Measurements from ENCODE around the gene ARID5A.
"Not testable (repeated sequence)": the region's sequence is repeated elsewhere in the genome, so short reads cannot be mapped to it uniquely, and the experiment has no call there.

Gene ARID5A

GRCh38 chr2:96557421-96557820 lies 20.9 kb downstream of the ARID5A start:
- H3K27me3 ChIP-seq (ENCODE audit: control insufficient read depth, insufficient read depth, low read length, poor library complexity, severe bottlenecking); H3K36me3 ChIP-seq (ENCODE audit: control insufficient read depth, insufficient read depth, low read length); H3K4me3 ChIP-seq (ENCODE audit: insufficient read depth, low read depth, low read length); H3K9me3 ChIP-seq (ENCODE audit: control insufficient read depth, low read length); H3K4me1 ChIP-seq (ENCODE audit: control insufficient read depth, insufficient read depth, low read length); H3K27ac ChIP-seq (ENCODE audit: insufficient read depth, low read depth, low read length, poor library complexity, severe bottlenecking): not testable (repeated sequence)
- 93 to 97% methylated on average over 6 of the region's 6 CpGs for WGBS, 2 experiments

- Histone ChIP-seq H3K4me1 (ENCODE audit: control insufficient read depth, insufficient read depth, low read length) (no peaks in the 10 kb centered on the region), H3K9me3 (ENCODE audit: control insufficient read depth, low read length) (no peaks in the 10 kb centered on the region), H3K36me3 (ENCODE audit: control insufficient read depth, insufficient read depth, low read length) (no peaks in the 10 kb centered on the region), H3K27me3 (ENCODE audit: control insufficient read depth, insufficient read depth, low read length, poor library complexity, severe bottlenecking) (no peaks in the 10 kb centered on the region), H3K27ac (ENCODE audit: insufficient read depth, low read depth, low read length, poor library complexity, severe bottlenecking) (no peak overlapping the region), H3K4me3 (ENCODE audit: insufficient read depth, low read depth, low read length) (no peak overlapping the region)
- WGBS, 2 experiments = 92 to 94% methylated on average over 6 of the region's 6 CpGs
Observed at GRCh38 chr2:96558061-96558460, 21.5 kb downstream of the ARID5A start.

- H3K9me3 ChIP-seq (ENCODE audit: control insufficient read depth, low read length) = no peaks in the 10 kb centered on the region
- no peaks in the 10 kb centered on the region for H3K4me1 ChIP-seq (ENCODE audit: control insufficient read depth, insufficient read depth, low read length)
- WGBS, 2 experiments = 92 to 95% methylated on average over 7 to 8 of the region's 8 CpGs
- no peak overlapping the region for H3K4me3 ChIP-seq (ENCODE audit: insufficient read depth, low read depth, low read length)
- H3K27ac ChIP-seq (ENCODE audit: insufficient read depth, low read depth, low read length, poor library complexity, severe bottlenecking) = no peak overlapping the region
- no peaks in the 10 kb centered on the region for H3K27me3 ChIP-seq (ENCODE audit: control insufficient read depth, insufficient read depth, low read length, poor library complexity, severe bottlenecking)
- H3K36me3 ChIP-seq (ENCODE audit: control insufficient read depth, insufficient read depth, low read length) = no peaks in the 10 kb centered on the region
Observed at GRCh38 chr2:96558485-96558884, 21.9 kb downstream of the ARID5A start.

GRCh38 chr2:96564026-96564425 lies 27.5 kb downstream of the ARID5A start:
- Histone ChIP-seq H3K9me3 (ENCODE audit: control insufficient read depth, low read length) (no peaks in the 10 kb centered on the region), H3K4me3 (ENCODE audit: insufficient read depth, low read depth, low read length) (no peak overlapping the region), H3K27ac (ENCODE audit: insufficient read depth, low read depth, low read length, poor library complexity, severe bottlenecking) (no peak overlapping the region), H3K27me3 (ENCODE audit: control insufficient read depth, insufficient read depth, low read length, poor library complexity, severe bottlenecking) (no peaks in the 10 kb centered on the region), H3K4me1 (ENCODE audit: control insufficient read depth, insufficient read depth, low read length) (peaks cover 8% of the 10 kb centered on the region), H3K36me3 (ENCODE audit: control insufficient read depth, insufficient read depth, low read length) (no peaks in the 10 kb centered on the region)
- 81% methylated on average over 4 of the region's 4 CpGs for WGBS, 2 experiments

- 85 to 91% methylated on average over 3 of the region's 3 CpGs for WGBS, 2 experiments
- Histone ChIP-seq H3K36me3 (ENCODE audit: control insufficient read depth, insufficient read depth, low read length) (no peaks in the 10 kb centered on the region), H3K27me3 (ENCODE audit: control insufficient read depth, insufficient read depth, low read length, poor library complexity, severe bottlenecking) (no peaks in the 10 kb centered on the region), H3K4me1 (ENCODE audit: control insufficient read depth, insufficient read depth, low read length) (peaks cover 8% of the 10 kb centered on the region), H3K9me3 (ENCODE audit: control insufficient read depth, low read length) (no peaks in the 10 kb centered on the region), H3K4me3 (ENCODE audit: insufficient read depth, low read depth, low read length) (no peak overlapping the region), H3K27ac (ENCODE audit: insufficient read depth, low read depth, low read length, poor library complexity, severe bottlenecking) (no peak overlapping the region)
Observed at GRCh38 chr2:96564563-96564962, 28.0 kb downstream of the ARID5A start.

GRCh38 chr2:96565111-96565510 lies 28.6 kb downstream of the ARID5A start:
- Histone ChIP-seq H3K27me3 (ENCODE audit: control insufficient read depth, insufficient read depth, low read length, poor library complexity, severe bottlenecking) (no peaks in the 10 kb centered on the region), H3K36me3 (ENCODE audit: control insufficient read depth, insufficient read depth, low read length) (no peaks in the 10 kb centered on the region), H3K9me3 (ENCODE audit: control insufficient read depth, low read length) (no peaks in the 10 kb centered on the region), H3K4me1 (ENCODE audit: control insufficient read depth, insufficient read depth, low read length) (peaks cover 8% of the 10 kb centered on the region), H3K4me3 (ENCODE audit: insufficient read depth, low read depth, low read length) (no peak overlapping the region), H3K27ac (ENCODE audit: insufficient read depth, low read depth, low read length, poor library complexity, severe bottlenecking) (no peak overlapping the region)
- WGBS, 2 experiments = 11% methylated on average over 5 of the region's 5 CpGs

- Histone ChIP-seq H3K4me1 (ENCODE audit: control insufficient read depth, insufficient read depth, low read length) (peaks cover 8% of the 10 kb centered on the region), H3K27ac (ENCODE audit: insufficient read depth, low read depth, low read length, poor library complexity, severe bottlenecking) (no peak overlapping the region), H3K9me3 (ENCODE audit: control insufficient read depth, low read length) (no peaks in the 10 kb centered on the region), H3K4me3 (ENCODE audit: insufficient read depth, low read depth, low read length) (no peak overlapping the region), H3K36me3 (ENCODE audit: control insufficient read depth, insufficient read depth, low read length) (no peaks in the 10 kb centered on the region), H3K27me3 (ENCODE audit: control insufficient read depth, insufficient read depth, low read length, poor library complexity, severe bottlenecking) (no peaks in the 10 kb centered on the region)
- 82 to 97% methylated on average over 3 of the region's 3 CpGs for WGBS, 2 experiments
Observed at GRCh38 chr2:96568094-96568493, 31.5 kb downstream of the ARID5A start.

- no peaks in the 10 kb centered on the region for H3K4me1 ChIP-seq (ENCODE audit: control insufficient read depth, insufficient read depth, low read length)
- H3K4me3 ChIP-seq (ENCODE audit: insufficient read depth, low read depth, low read length) = no peak overlapping the region
- no peaks in the 10 kb centered on the region for H3K9me3 ChIP-seq (ENCODE audit: control insufficient read depth, low read length)
- 95 to 96% methylated on average over 2 of the region's 2 CpGs for WGBS, 2 experiments
- H3K36me3 ChIP-seq (ENCODE audit: control insufficient read depth, insufficient read depth, low read length) = no peaks in the 10 kb centered on the region
- no peak overlapping the region for H3K27ac ChIP-seq (ENCODE audit: insufficient read depth, low read depth, low read length, poor library complexity, severe bottlenecking)
- no peaks in the 10 kb centered on the region for H3K27me3 ChIP-seq (ENCODE audit: control insufficient read depth, insufficient read depth, low read length, poor library complexity, severe bottlenecking)
Observed at GRCh38 chr2:96574364-96574763, 37.8 kb downstream of the ARID5A start.

- WGBS, 2 experiments = 95 to 100% methylated on average over 1 of the region's 1 CpG
- H3K4me1 ChIP-seq (ENCODE audit: control insufficient read depth, insufficient read depth, low read length) = no peaks in the 10 kb centered on the region
- H3K4me3 ChIP-seq (ENCODE audit: insufficient read depth, low read depth, low read length) = no peak overlapping the region
- H3K27me3 ChIP-seq (ENCODE audit: control insufficient read depth, insufficient read depth, low read length, poor library complexity, severe bottlenecking) = no peaks in the 10 kb centered on the region
- no peaks in the 10 kb centered on the region for H3K9me3 ChIP-seq (ENCODE audit: control insufficient read depth, low read length)
- H3K36me3 ChIP-seq (ENCODE audit: control insufficient read depth, insufficient read depth, low read length) = no peaks in the 10 kb centered on the region
- no peak overlapping the region for H3K27ac ChIP-seq (ENCODE audit: insufficient read depth, low read depth, low read length, poor library complexity, severe bottlenecking)
Observed at GRCh38 chr2:96575785-96576456, 39.4 kb downstream of the ARID5A start.

- Histone ChIP-seq H3K27ac (ENCODE audit: insufficient read depth, low read depth, low read length, poor library complexity, severe bottlenecking) (no peak overlapping the region), H3K27me3 (ENCODE audit: control insufficient read depth, insufficient read depth, low read length, poor library complexity, severe bottlenecking) (no peaks in the 10 kb centered on the region), H3K9me3 (ENCODE audit: control insufficient read depth, low read length) (no peaks in the 10 kb centered on the region), H3K36me3 (ENCODE audit: control insufficient read depth, insufficient read depth, low read length) (no peaks in the 10 kb centered on the region), H3K4me1 (ENCODE audit: control insufficient read depth, insufficient read depth, low read length) (no peaks in the 10 kb centered on the region), H3K4me3 (ENCODE audit: insufficient read depth, low read depth, low read length) (no peak overlapping the region)
- 72 to 82% methylated on average over 5 of the region's 5 CpGs for WGBS, 2 experiments
Observed at GRCh38 chr2:96577501-96577900, 40.9 kb downstream of the ARID5A start.

GRCh38 chr2:96578731-96579130 lies 42.2 kb downstream of the ARID5A start:
- H3K36me3 ChIP-seq (ENCODE audit: control insufficient read depth, insufficient read depth, low read length) = no peaks in the 10 kb centered on the region
- H3K4me3 ChIP-seq (ENCODE audit: insufficient read depth, low read depth, low read length) = no peak overlapping the region
- 92% methylated on average over 3 of the region's 3 CpGs for WGBS, 2 experiments
- no peaks in the 10 kb centered on the region for H3K4me1 ChIP-seq (ENCODE audit: control insufficient read depth, insufficient read depth, low read length)
- H3K27me3 ChIP-seq (ENCODE audit: control insufficient read depth, insufficient read depth, low read length, poor library complexity, severe bottlenecking) = no peaks in the 10 kb centered on the region
- no peak overlapping the region for H3K27ac ChIP-seq (ENCODE audit: insufficient read depth, low read depth, low read length, poor library complexity, severe bottlenecking)
- H3K9me3 ChIP-seq (ENCODE audit: control insufficient read depth, low read length) = no peaks in the 10 kb centered on the region

Measured in ectodermal cell (in vitro differentiated cells).